RPMI8226 (cell line): ENCODE results near the gene PRKCZ.

Experiments used
- DNase-seq: peaks from one replicate; pipeline ENCODE4 v3.0.0-alpha.2; 2015

PRKCZ gene

GRCh38 chr1:2070016-2070415 lies 19.8 kb downstream of the PRKCZ start:
- DNase-seq, result no peak

- DNase-seq, result no peak
Measured at GRCh38 chr1:2070800-2071530, 20.8 kb downstream of the PRKCZ start.

GRCh38 chr1:2072109-2072806 lies 22.0 kb downstream of the PRKCZ start:
- no peak for DNase-seq

GRCh38 chr1:2072891-2073290 lies 22.7 kb downstream of the PRKCZ start:
- no peak for DNase-seq

- DNase-seq, result no peak
Measured at GRCh38 chr1:2073382-2074230, 23.4 kb downstream of the PRKCZ start.

- DNase-seq, result no peak
Measured at GRCh38 chr1:2074396-2074795, 24.2 kb downstream of the PRKCZ start.

GRCh38 chr1:2074944-2075740 lies 24.9 kb downstream of the PRKCZ start:
- DNase-seq, result no peak

GRCh38 chr1:2076826-2077225 lies 26.6 kb downstream of the PRKCZ start:
- no peak for DNase-seq

- no peak for DNase-seq
Measured at GRCh38 chr1:2078170-2078569, 28.0 kb downstream of the PRKCZ start.

- no peak for DNase-seq
Measured at GRCh38 chr1:2079396-2080085, 29.3 kb downstream of the PRKCZ start.

- DNase-seq, result no peak
Measured at GRCh38 chr1:2080140-2080539, 29.9 kb downstream of the PRKCZ start.

GRCh38 chr1:2080884-2081283 lies 30.7 kb downstream of the PRKCZ start:
- no peak for DNase-seq

- no peak for DNase-seq
Measured at GRCh38 chr1:2081326-2081885, 31.2 kb downstream of the PRKCZ start.

- no peak for DNase-seq
Measured at GRCh38 chr1:2082064-2082463, 31.9 kb downstream of the PRKCZ start.

GRCh38 chr1:2083666-2084065 lies 33.5 kb downstream of the PRKCZ start:
- no peak for DNase-seq

- no peak for DNase-seq
Measured at GRCh38 chr1:2084306-2084705, 34.1 kb downstream of the PRKCZ start.

GRCh38 chr1:2085080-2085479 lies 34.9 kb downstream of the PRKCZ start:
- DNase-seq, result no peak

- DNase-seq, result no peak
Measured at GRCh38 chr1:2086446-2087078, 36.4 kb downstream of the PRKCZ start.

- DNase-seq, result no peak
Measured at GRCh38 chr1:2087766-2088165, 37.6 kb downstream of the PRKCZ start.

- no peak for DNase-seq
Measured at GRCh38 chr1:2088458-2088857, 38.2 kb downstream of the PRKCZ start.

- no peak for DNase-seq
Measured at GRCh38 chr1:2089051-2089450, 38.8 kb downstream of the PRKCZ start.
